IMR-90 (cell line): ENCODE results near the gene IGFBP6. TPM values are rescaled to one million over a fixed set of nuclear protein-coding genes. Genes with fewer than 3 reads are reported as not detected.

Experiments
- ATAC-seq: fragments of 200-7000 bp; cut with Tn5 transposase; 2 replicates; pipeline ENCODE4 v1.9.1; 2020; ENCODE audit warnings: low read depth, mild to moderate bottlenecking, moderate library complexity
- BruUV-seq: library from RNA; stranded (reverse); fragments of 400-500 nt; replicated peaks from 2 replicates; lab custom pipeline; 2021; lab: Mats Ljungman, UMichigan
- CTCF ChIA-PET: fragments of 300-600 bp; formaldehyde crosslinking; extraction: SDS; loops from one replicate; lab custom pipeline; 2021; ENCODE audit warnings: antibody characterized with exemption; lab: Yijun Ruan, JAX
- POLR2A ChIA-PET: fragments of 300-600 bp; sonication (Branson Sonifier 250); formaldehyde crosslinking; loops from one replicate; lab custom pipeline; 2022; ENCODE audit warnings: antibody characterized with exemption; ENCODE audit not compliant: unreplicated experiment; lab: Charles Lee
- DNase-seq: peaks from one replicate; pipeline ENCODE4 v3.0.0; 2013
- H2AFZ ChIP-seq: replicated peaks from 2 replicates; pipeline ENCODE3; 2013; ENCODE audit warnings: low read length, mild to moderate bottlenecking; ENCODE audit not compliant: poor library complexity
- H2AK5ac ChIP-seq: 2 replicates; pipeline ENCODE4 v1.6.1; 2013; ENCODE audit warnings: low read depth, low read length, inconsistent platforms
- H2AK9ac ChIP-seq: replicated peaks from 2 replicates; pipeline ENCODE3; 2013; ENCODE audit warnings: mild to moderate bottlenecking, low read depth, low read length, moderate library complexity; ENCODE audit not compliant: poor library complexity
- H2BK120ac ChIP-seq: 2 replicates; pipeline ENCODE4 v1.6.1; 2013; ENCODE audit warnings: low read depth, low read length, inconsistent platforms
- H2BK15ac ChIP-seq: 3 replicates; pipeline ENCODE4 v1.6.1; 2013; ENCODE audit warnings: low read depth, low read length, inconsistent platforms
- H2BK20ac ChIP-seq: 2 replicates; pipeline ENCODE4 v1.6.1; 2013; ENCODE audit warnings: low read depth, mild to moderate bottlenecking, inconsistent platforms, low read length, moderate library complexity
- H2BK5ac ChIP-seq: 2 replicates; pipeline ENCODE4 v1.6.1; 2013; ENCODE audit warnings: mild to moderate bottlenecking, low read depth, low read length, inconsistent platforms; ENCODE audit not compliant: poor library complexity, severe bottlenecking
- H3K14ac ChIP-seq: replicated peaks from 2 replicates; pipeline ENCODE4 v1.6.1; 2013; ENCODE audit warnings: low read depth, low read length, inconsistent platforms
- H3K18ac ChIP-seq: 2 replicates; pipeline ENCODE4 v1.6.1; 2013; ENCODE audit warnings: low read depth, low read length, control low read depth
- H3K23ac ChIP-seq: 2 replicates; pipeline ENCODE4 v1.6.1; 2013; ENCODE audit warnings: low read depth, low read length, inconsistent platforms
- H3K27ac ChIP-seq: 2 replicates; pipeline ENCODE4 v1.5.1; 2013; ENCODE audit warnings: mild to moderate bottlenecking, control low read depth, low read length; ENCODE audit not compliant: insufficient read depth
- H3K27me3 ChIP-seq: 2 replicates; pipeline ENCODE4 v1.6.1; 2013; ENCODE audit warnings: low read length; ENCODE audit not compliant: control insufficient read depth, insufficient read depth
- H3K36me3 ChIP-seq: 2 replicates; pipeline ENCODE4 v1.6.1; 2013; ENCODE audit warnings: low read length, mixed read lengths; ENCODE audit not compliant: control insufficient read depth, insufficient read depth
- H3K4ac ChIP-seq: 2 replicates; pipeline ENCODE4 v1.6.1; 2013; ENCODE audit warnings: low read depth, low read length, inconsistent platforms
- H3K4me1 ChIP-seq: 2 replicates; pipeline ENCODE4 v1.6.1; 2013; ENCODE audit warnings: low read length, mixed read lengths; ENCODE audit not compliant: control insufficient read depth, insufficient read depth
- H3K4me2 ChIP-seq: 2 replicates; pipeline ENCODE4 v1.6.1; 2013; ENCODE audit warnings: low read depth, mild to moderate bottlenecking, control low read depth, low read length, moderate library complexity
- H3K4me3 ChIP-seq: 2 replicates; pipeline ENCODE4 v1.5.1; 2013; ENCODE audit warnings: low read depth, mild to moderate bottlenecking, control low read depth, low read length, moderate library complexity; ENCODE audit not compliant: insufficient read depth
- H3K56ac ChIP-seq: 2 replicates; pipeline ENCODE4 v1.6.1; 2013; ENCODE audit warnings: low read length, inconsistent platforms; ENCODE audit not compliant: insufficient read depth; ENCODE audit errors: extremely low read depth
- H3K79me1 ChIP-seq, 2 experiments: 2 replicates each; pipeline ENCODE4 v1.6.1; 2013; ENCODE audit warnings: low read length in 2 of 2, inconsistent platforms in 1 of 2, low read depth in 1 of 2
- H3K9ac ChIP-seq: 2 replicates; pipeline ENCODE4 v1.6.1; 2013; ENCODE audit warnings: low read depth, low read length, control low read depth
- H3K9me1 ChIP-seq: 2 replicates; pipeline ENCODE4 v1.6.1; 2013; ENCODE audit warnings: low read length, inconsistent platforms; ENCODE audit not compliant: insufficient read depth
- H3K9me3 ChIP-seq: 2 replicates; pipeline ENCODE4 v1.6.1; 2013; ENCODE audit warnings: low read length; ENCODE audit not compliant: control insufficient read depth, insufficient read depth
- H4K20me1 ChIP-seq: 2 replicates; pipeline ENCODE4 v1.6.1; 2013; ENCODE audit warnings: low read length, inconsistent platforms; ENCODE audit not compliant: insufficient read depth
- H4K5ac ChIP-seq: 2 replicates; pipeline ENCODE4 v1.6.1; 2013; ENCODE audit warnings: mild to moderate bottlenecking, low read depth, low read length, control low read depth
- H4K8ac ChIP-seq, 2 experiments: 2 replicates each; pipeline ENCODE4 v1.6.1; 2013; ENCODE audit warnings: low read depth in 2 of 2, low read length in 2 of 2, control low read depth in 1 of 2, inconsistent platforms in 1 of 2
- H4K91ac ChIP-seq: 2 replicates; pipeline ENCODE4 v1.6.1; 2013; ENCODE audit warnings: low read depth, low read length, inconsistent platforms; ENCODE audit not compliant: insufficient read depth
- BHLHE40 ChIP-seq: fragments of 150-350 bp; IDR thresholded peaks from 2 replicates; pipeline ENCODE4 v1.6.1; 2016; ENCODE audit warnings: mild to moderate bottlenecking, low read depth, low read length
- CEBPB ChIP-seq: IDR thresholded peaks from 2 replicates; pipeline ENCODE4 v1.6.1; 2012; ENCODE audit warnings: low read depth, low read length, improper control_type of control experiment
- CHD1 ChIP-seq: IDR thresholded peaks from 2 replicates; pipeline ENCODE4 v1.6.1; 2012; ENCODE audit warnings: low read depth, low read length, improper control_type of control experiment
- CTCF ChIP-seq: conservative IDR thresholded peaks from 2 replicates; pipeline ENCODE4 v1.5.1; 2012; ENCODE audit warnings: mild to moderate bottlenecking, low read depth, low read length, improper control_type of control experiment
- FOS ChIP-seq: fragments of 150-350 bp; IDR thresholded peaks from 2 replicates; pipeline ENCODE4 v1.6.1; 2016; ENCODE audit warnings: low read depth, low read length
- MAFK ChIP-seq: IDR thresholded peaks from 2 replicates; pipeline ENCODE4 v1.6.1; 2012; ENCODE audit warnings: low read depth, low read length, improper control_type of control experiment
- MXI1 ChIP-seq: IDR thresholded peaks from 2 replicates; pipeline ENCODE4 v1.6.1; 2012; ENCODE audit warnings: low read depth, mild to moderate bottlenecking, low read length, moderate library complexity, borderline replicate concordance
- NFE2L2 ChIP-seq: fragments of 150-350 bp; IDR thresholded peaks from 2 replicates; pipeline ENCODE4 v1.6.1; 2016; ENCODE audit warnings: low read depth, mild to moderate bottlenecking, low read length
- POLR2A ChIP-seq: IDR thresholded peaks from 2 replicates; pipeline ENCODE4 v1.6.1; 2012; ENCODE audit warnings: mild to moderate bottlenecking, low read depth, low read length
- RCOR1 ChIP-seq: IDR thresholded peaks from 2 replicates; pipeline ENCODE4 v1.6.1; 2012; ENCODE audit warnings: mild to moderate bottlenecking, low read length, improper control_type of control experiment; ENCODE audit not compliant: insufficient replicate concordance
- RFX5 ChIP-seq: IDR thresholded peaks from 2 replicates; pipeline ENCODE4 v1.8.0; 2012; ENCODE audit warnings: low read depth, mild to moderate bottlenecking, low read length, moderate library complexity
- SMC3 ChIP-seq: fragments of 150-350 bp; IDR thresholded peaks from 2 replicates; pipeline ENCODE4 v1.6.1; 2016; ENCODE audit warnings: low read depth, mild to moderate bottlenecking, antibody characterized with exemption, low read length, moderate library complexity
- WGBS, 2 experiments: methylation state at CpG; one replicate each; pipeline versions ENCODE4 v1.1.5 to v1.1.7; 2013; ENCODE audit warnings: missing lambda C conversion rate in 2 of 2; ENCODE audit not compliant: insufficient read length in 1 of 2; ENCODE audit errors: extremely low coverage in 2 of 2; 5-methylcytosine and 5-hydroxymethylcytosine counted together
- dilution Hi-C: fragments of 300-500 bp; cut with HindIII; formaldehyde crosslinking; loops from one replicate; pipeline ENCODE4 v1.14.3; 2018; ENCODE audit warnings: low sequenced_read_pairs; ENCODE audit not compliant: unreplicated experiment
- in situ Hi-C: fragments of 300-500 bp; cut with MboI; formaldehyde crosslinking; loops from 3 replicates; pipeline ENCODE4 v1.14.3; 2019; ENCODE audit warnings: low sequenced_read_pairs, inconsistent platforms, mixed read lengths
- intact Hi-C: fragments of 100-400 bp; cut with micrococcal nuclease; formaldehyde crosslinking; loops from 2 replicates; pipeline ENCODE4 v1.10.0; 2022
- polyA plus RNA-seq, 3 experiments: library from polyadenylated mRNA; depleted of rRNA; stranded (reverse); fragments of >200 nt; gene quantifications; 2 replicates each; pipeline ENCODE4 v1.2.3, GENCODE V29; 2012; ENCODE audit warnings: low replicate concordance in 1 of 3
- total RNA-seq: library from RNA; depleted of rRNA; stranded (reverse); fragments of >200 nt; gene quantifications from 2 replicates; pipeline ENCODE4 v1.2.3, GENCODE V29; 2012
- TF ChIP-seq, protein P1 (sequence below): fragments of 150-350 bp; IDR thresholded peaks from 2 replicates; pipeline ENCODE4 v1.6.1; 2016; ENCODE audit warnings: low read depth, mild to moderate bottlenecking, low read length, moderate library complexity, borderline replicate concordance

The IGFBP6 gene
- total and polyA plus RNA-seq, 2 of the 4 experiments (the other 2 are of a cell fraction) = 124 to 337 TPM

GRCh38 chr12:53064613-53065436, 32.6 kb upstream of the IGFBP6 start:
- Histone ChIP-seq H2AK5ac (no peak overlapping the region; the same call in 1 of the 2 replicates), H3K27ac (peak overlapping the region; percentile 51; the same call in 1 of the 2 replicates), H2BK20ac (no peak overlapping the region), H3K18ac (no peak overlapping the region), H3K14ac (no peak overlapping the region; the same call in 1 of the 2 replicates), H3K27me3 (no peaks in the 10 kb centered on the region), H3K23ac (no peak overlapping the region), H3K9me1 (peaks cover 5% of the 10 kb centered on the region; the same call in 1 of the 2 replicates), H2AFZ (no peak overlapping the region), H3K56ac (no peak overlapping the region), H3K9me3 (no peaks in the 10 kb centered on the region), H4K20me1 (peaks cover 9% of the 10 kb centered on the region), H3K36me3 (peaks cover 61% of the 10 kb centered on the region), H3K4me2 (no peak overlapping the region), H3K4me1 (peaks cover 30% of the 10 kb centered on the region), H3K4me3 (no peak overlapping the region), H3K4ac (peak overlapping the region; percentile 58), H4K91ac (no peak overlapping the region; the same call in 1 of the 2 replicates), H4K5ac (no peak overlapping the region), H2BK120ac (peak overlapping the region; percentile 40; the same call in 1 of the 2 replicates), H2BK15ac (no peak overlapping the region), H3K79me1 (peaks cover 0 to 52% of the 10 kb centered on the region in 2 experiments; a peak in 2 of 4 replicates), H2AK9ac (peak overlapping the region; percentile 81), H3K9ac (no peak overlapping the region), H2BK5ac (no peak overlapping the region), H4K8ac (peak overlapping the region in 1 of 2 experiments; percentile 26; a peak in 2 of 4 replicates)
- intact Hi-C loops (no loop called here), in situ Hi-C loops (loop anchor here (5.0 kb wide), 1 partner anchor 122 kb away; no protein-coding TSS in a partner anchor), dilution Hi-C loops (no loop called here)
- 50% methylated on average over 1 of the region's 11 CpGs; no CpG with 5 or more reads in 1 of the 2 experiments for WGBS, 2 experiments
- ATAC-seq = no peak
- BruUV-seq = no TSS peak
- POLR2A ChIA-PET = interaction anchor here (1.6 kb wide), 1 partner anchor 14 kb away, joined by 7 read pairs; the partner anchor contains the start of gene SPRYD3
- no peak for DNase-seq
- CTCF ChIA-PET = interaction anchor here (1.3 to 2.6 kb wide), 8 partner anchors 11 to 133 kb away, joined by 4 to 39 read pairs (median 8); partner anchors contain the start of genes IGFBP6 and SOAT2
- no peak for TF ChIP-seq CHD1
- no peak; the same call in 1 of the 2 replicates for TF ChIP-seq POLR2A
- TF ChIP-seq NFE2L2 = no peak
- no peak for TF ChIP-seq BHLHE40
- no peak for TF ChIP-seq RFX5
- TF ChIP-seq MXI1 = no peak
- TF ChIP-seq MAFK = no peak
- TF ChIP-seq, protein P1, sequence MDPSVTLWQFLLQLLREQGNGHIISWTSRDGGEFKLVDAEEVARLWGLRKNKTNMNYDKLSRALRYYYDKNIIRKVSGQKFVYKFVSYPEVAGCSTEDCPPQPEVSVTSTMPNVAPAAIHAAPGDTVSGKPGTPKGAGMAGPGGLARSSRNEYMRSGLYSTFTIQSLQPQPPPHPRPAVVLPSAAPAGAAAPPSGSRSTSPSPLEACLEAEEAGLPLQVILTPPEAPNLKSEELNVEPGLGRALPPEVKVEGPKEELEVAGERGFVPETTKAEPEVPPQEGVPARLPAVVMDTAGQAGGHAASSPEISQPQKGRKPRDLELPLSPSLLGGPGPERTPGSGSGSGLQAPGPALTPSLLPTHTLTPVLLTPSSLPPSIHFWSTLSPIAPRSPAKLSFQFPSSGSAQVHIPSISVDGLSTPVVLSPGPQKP = no peak
- TF ChIP-seq RCOR1 = no peak
- TF ChIP-seq CEBPB = no peak
- TF ChIP-seq FOS = no peak
- TF ChIP-seq SMC3 = no peak
- TF ChIP-seq CTCF = no peak
